ENCODE data around the gene MSRB3. TPM values are rescaled to one million over a fixed set of nuclear protein-coding genes. Genes with fewer than 3 reads are reported as not detected.
A peak's percentile ranks its signal among the peaks of the same experiment; 100 is the strongest.

The MSRB3 gene
- polyA plus RNA-seq (2012; ENCODE audit: insufficient read length, low read depth), result 10.3 TPM

DNA sequence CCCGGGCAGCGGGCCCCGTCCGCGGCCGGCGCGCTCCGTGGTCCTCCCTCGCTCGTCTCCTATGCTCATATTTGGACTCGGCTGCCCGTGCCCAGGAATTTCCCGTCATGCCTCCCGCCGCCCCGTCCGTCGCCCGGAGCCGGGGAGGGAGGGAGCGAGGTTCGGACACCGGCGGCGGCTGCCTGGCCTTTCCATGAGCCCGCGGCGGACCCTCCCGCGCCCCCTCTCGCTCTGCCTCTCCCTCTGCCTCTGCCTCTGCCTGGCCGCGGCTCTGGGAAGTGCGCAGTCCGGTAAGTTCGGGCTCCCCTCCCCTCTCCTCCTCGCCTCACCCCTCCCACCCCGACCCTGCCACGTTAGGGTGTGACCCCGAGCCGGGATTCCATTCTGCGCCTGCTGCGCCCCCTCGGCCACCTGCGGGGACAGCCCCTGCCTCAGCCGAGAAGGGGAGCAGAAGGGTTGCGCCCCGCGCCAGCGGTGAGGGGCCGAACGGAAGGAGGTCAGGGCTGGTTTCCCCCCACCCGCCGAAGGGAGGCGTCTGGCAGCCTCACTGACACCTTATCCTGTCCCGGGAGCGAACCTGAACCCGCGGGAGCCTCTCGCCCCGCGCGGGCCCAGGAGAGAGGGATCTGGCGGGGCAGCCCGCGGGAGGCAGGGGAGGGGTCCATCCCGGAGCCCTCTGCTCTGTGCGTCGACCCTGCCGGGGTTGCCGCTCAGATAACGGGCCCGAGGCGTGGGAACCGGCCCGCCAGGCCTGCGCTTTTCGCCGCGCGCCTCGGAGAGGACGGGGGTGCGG, at the start of gene MSRB3:
MSRB3 (plus strand) TSS at position 108 of the 793 bp plus-strand sequence. CDS start 29,897 bp downstream, outside the sequence.
- TF ChIP-seq POLR2AphosphoS5 (IDR thresholded peaks at IDR 0.05; ENCODE audit: low read depth, low read length) (peak; percentile 70), FOXP2 (optimal IDR thresholded peaks at IDR 0.05; ENCODE audit: borderline replicate concordance, extremely low read depth, extremely low read length, insufficient read depth) (no peak), SIN3A (IDR thresholded peaks at IDR 0.05; ENCODE audit: borderline replicate concordance, insufficient read depth, low read length) (0 out of 2 replicates have a peak, but pooled peaks have one; percentile 12)

DNA sequence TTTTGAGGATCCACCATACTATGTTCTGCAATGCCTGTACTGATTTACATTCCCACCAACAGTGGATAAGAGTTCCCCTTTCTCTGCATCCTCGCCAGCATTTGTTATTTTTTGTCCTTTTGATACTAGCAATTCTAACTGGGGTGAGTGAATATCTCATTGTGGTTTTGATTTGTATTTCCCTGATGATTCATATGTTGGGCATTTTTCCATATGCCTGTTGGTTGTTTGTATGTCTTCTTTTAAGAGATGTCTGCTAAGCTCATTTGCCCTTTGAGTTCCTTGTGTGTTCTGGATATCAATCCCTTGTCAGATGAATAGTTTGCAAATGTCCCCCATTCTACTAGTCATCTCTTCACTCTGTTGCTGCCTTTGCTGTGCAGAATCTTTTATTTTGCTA, 49.0 kb upstream of the MSRB3 start:
- TF ChIP-seq SIN3A (IDR thresholded peaks at IDR 0.05; ENCODE audit: borderline replicate concordance, insufficient read depth, low read length), result no peak
- TF ChIP-seq FOXP2 (optimal IDR thresholded peaks at IDR 0.05; ENCODE audit: borderline replicate concordance, extremely low read depth, extremely low read length, insufficient read depth), result no peak
- TF ChIP-seq, protein P1, sequence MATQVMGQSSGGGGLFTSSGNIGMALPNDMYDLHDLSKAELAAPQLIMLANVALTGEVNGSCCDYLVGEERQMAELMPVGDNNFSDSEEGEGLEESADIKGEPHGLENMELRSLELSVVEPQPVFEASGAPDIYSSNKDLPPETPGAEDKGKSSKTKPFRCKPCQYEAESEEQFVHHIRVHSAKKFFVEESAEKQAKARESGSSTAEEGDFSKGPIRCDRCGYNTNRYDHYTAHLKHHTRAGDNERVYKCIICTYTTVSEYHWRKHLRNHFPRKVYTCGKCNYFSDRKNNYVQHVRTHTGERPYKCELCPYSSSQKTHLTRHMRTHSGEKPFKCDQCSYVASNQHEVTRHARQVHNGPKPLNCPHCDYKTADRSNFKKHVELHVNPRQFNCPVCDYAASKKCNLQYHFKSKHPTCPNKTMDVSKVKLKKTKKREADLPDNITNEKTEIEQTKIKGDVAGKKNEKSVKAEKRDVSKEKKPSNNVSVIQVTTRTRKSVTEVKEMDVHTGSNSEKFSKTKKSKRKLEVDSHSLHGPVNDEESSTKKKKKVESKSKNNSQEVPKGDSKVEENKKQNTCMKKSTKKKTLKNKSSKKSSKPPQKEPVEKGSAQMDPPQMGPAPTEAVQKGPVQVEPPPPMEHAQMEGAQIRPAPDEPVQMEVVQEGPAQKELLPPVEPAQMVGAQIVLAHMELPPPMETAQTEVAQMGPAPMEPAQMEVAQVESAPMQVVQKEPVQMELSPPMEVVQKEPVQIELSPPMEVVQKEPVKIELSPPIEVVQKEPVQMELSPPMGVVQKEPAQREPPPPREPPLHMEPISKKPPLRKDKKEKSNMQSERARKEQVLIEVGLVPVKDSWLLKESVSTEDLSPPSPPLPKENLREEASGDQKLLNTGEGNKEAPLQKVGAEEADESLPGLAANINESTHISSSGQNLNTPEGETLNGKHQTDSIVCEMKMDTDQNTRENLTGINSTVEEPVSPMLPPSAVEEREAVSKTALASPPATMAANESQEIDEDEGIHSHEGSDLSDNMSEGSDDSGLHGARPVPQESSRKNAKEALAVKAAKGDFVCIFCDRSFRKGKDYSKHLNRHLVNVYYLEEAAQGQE (IDR thresholded peaks at IDR 0.05; ENCODE audit: insufficient read depth in 1 of 2, low read depth in 2 of 2, low read length in 2 of 2), result no peak
- no peak for TF ChIP-seq TAF1 (IDR thresholded peaks at IDR 0.05; ENCODE audit: borderline replicate concordance, insufficient read depth, low read length)
- TF ChIP-seq POLR2AphosphoS5 (IDR thresholded peaks at IDR 0.05; ENCODE audit: low read depth, low read length), result no peak

DNA sequence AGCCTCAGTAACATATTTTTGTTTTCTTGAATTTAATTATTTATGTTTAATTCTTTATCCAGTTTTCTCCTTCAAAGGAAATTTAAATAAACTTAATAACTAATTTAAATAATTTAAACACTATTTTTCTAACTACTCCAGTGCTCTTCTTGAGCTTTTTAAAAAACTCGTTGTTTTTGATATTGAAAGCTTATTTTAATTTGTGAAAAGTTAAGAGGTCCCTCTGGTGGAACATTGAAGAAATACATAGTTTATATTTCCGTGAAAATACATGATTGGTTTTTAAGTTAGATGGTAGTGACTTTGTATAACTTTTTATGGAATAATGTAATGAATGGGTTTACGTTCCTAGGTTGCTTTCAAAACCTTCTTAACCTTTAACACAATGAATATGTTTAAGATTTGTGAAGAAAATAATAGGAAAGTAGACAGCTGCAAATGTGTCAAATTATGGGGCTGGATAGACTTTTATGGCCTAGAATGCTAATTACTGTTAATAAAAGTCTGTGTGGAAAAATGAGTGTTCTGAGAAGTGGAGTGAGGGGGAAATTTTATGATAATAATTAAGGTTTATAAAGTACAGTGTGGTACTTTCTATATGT, 45.9 kb upstream of the MSRB3 start:
- TF ChIP-seq TAF1 (IDR thresholded peaks at IDR 0.05; ENCODE audit: borderline replicate concordance, insufficient read depth, low read length) (no peak), POLR2AphosphoS5 (IDR thresholded peaks at IDR 0.05; ENCODE audit: low read depth, low read length) (no peak), FOXP2 (optimal IDR thresholded peaks at IDR 0.05; ENCODE audit: borderline replicate concordance, extremely low read depth, extremely low read length, insufficient read depth) (no peak), SIN3A (IDR thresholded peaks at IDR 0.05; ENCODE audit: borderline replicate concordance, insufficient read depth, low read length) (no peak)
- TF ChIP-seq, protein P1 (IDR thresholded peaks at IDR 0.05; ENCODE audit: insufficient read depth in 1 of 2, low read depth in 2 of 2, low read length in 2 of 2), result no peak

- TF ChIP-seq TAF1 (IDR thresholded peaks at IDR 0.05; ENCODE audit: borderline replicate concordance, insufficient read depth, low read length), result no peak
These were observed 41.3 kb upstream of the MSRB3 start for GRCh38 chr12:65237153-65237552.

DNA sequence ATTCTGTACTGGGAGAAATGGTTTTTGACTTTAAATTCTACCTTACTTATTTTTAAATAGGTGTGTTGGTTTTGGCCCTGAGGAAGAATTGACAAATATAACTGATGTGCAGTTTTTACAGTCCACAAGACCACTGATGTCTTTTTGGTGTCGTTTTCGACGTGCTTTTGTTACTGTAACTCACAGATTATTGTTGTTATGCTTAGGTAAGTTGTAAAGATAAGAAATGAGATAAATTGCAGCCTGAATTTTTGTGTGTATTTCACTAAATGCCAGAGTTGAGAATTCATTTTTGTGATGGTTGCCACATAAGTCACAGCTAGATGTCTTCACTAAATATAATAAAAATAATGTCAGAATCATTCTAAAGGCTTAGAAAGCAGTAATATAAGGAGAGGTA, 39.9 kb upstream of the MSRB3 start:
- TF ChIP-seq FOXP2 (optimal IDR thresholded peaks at IDR 0.05; ENCODE audit: borderline replicate concordance, extremely low read depth, extremely low read length, insufficient read depth), result no peak
- TF ChIP-seq SIN3A (IDR thresholded peaks at IDR 0.05; ENCODE audit: borderline replicate concordance, insufficient read depth, low read length), result no peak
- TF ChIP-seq, protein P1 (IDR thresholded peaks at IDR 0.05; ENCODE audit: insufficient read depth in 1 of 2, low read depth in 2 of 2, low read length in 2 of 2), result no peak
- no peak for TF ChIP-seq POLR2AphosphoS5 (IDR thresholded peaks at IDR 0.05; ENCODE audit: low read depth, low read length)
- TF ChIP-seq TAF1 (IDR thresholded peaks at IDR 0.05; ENCODE audit: borderline replicate concordance, insufficient read depth, low read length), result no peak
